ENCODE measurements around the gene C1D. TPM values are rescaled to one million over a fixed set of nuclear protein-coding genes. Genes with fewer than 3 reads are reported as not detected.

Gene C1D
- total RNA-seq, 1 donor from 2014 or later: 66.6 TPM

- Histone ChIP-seq H3K27me3 (no peaks in the 10 kb centered on the region), H3K4me2 (no peak overlapping the region), H3K36me3 (no peaks in the 10 kb centered on the region), H3K79me2 (ENCODE audit: low read depth) (no peaks in the 10 kb centered on the region), H3K4me3 (no peak overlapping the region), H3K9me3 (ENCODE audit: low read depth) (no peaks in the 10 kb centered on the region), H3K9ac (no peak overlapping the region), H3F3A (ENCODE audit: low read depth) (no peaks in the 10 kb centered on the region), H2AFZ (replicated peaks) (no peak overlapping the region), H4K20me1 (ENCODE audit: low read depth) (no peaks in the 10 kb centered on the region), H3K27ac (no peak overlapping the region), H3K4me1 (no peaks in the 10 kb centered on the region)
- Mint-ChIP-seq H3K27ac (no peak overlapping the region), H3K4me1 (no peaks in the 10 kb centered on the region), H3K4me3 (no peak overlapping the region), H3K36me3 (no peaks in the 10 kb centered on the region), H3K27me3 (ENCODE audit: insufficient read depth, low read depth) (peaks cover 4% of the 10 kb centered on the region), H3K9me3 (peaks cover 10% of the 10 kb centered on the region)
- no peak for TF ChIP-seq EZH2phosphoT487 (IDR thresholded peaks at IDR 0.05)
- no peak for TF ChIP-seq CTCF (IDR thresholded peaks at IDR 0.05)
- no peak for TF ChIP-seq EZH2 (IDR thresholded peaks at IDR 0.05)
- DNase-seq (ENCODE audit: low spot score): no peak
Observed at GRCh38 chr2:68000170-68000825, 62.5 kb downstream of the C1D start.

- Histone ChIP-seq H3K4me1 (no peaks in the 10 kb centered on the region), H3K36me3 (no peaks in the 10 kb centered on the region), H3K9me3 (ENCODE audit: low read depth) (no peaks in the 10 kb centered on the region), H3K9ac (no peak overlapping the region), H3F3A (ENCODE audit: low read depth) (no peaks in the 10 kb centered on the region), H3K4me2 (no peak overlapping the region), H3K4me3 (no peak overlapping the region), H3K79me2 (ENCODE audit: low read depth) (no peaks in the 10 kb centered on the region), H2AFZ (replicated peaks) (no peak overlapping the region), H3K27ac (no peak overlapping the region), H4K20me1 (ENCODE audit: low read depth) (no peaks in the 10 kb centered on the region), H3K27me3 (no peaks in the 10 kb centered on the region)
- Mint-ChIP-seq H3K4me1 (peaks cover 2% of the 10 kb centered on the region), H3K36me3 (peaks cover under 1% of the 10 kb centered on the region), H3K27me3 (ENCODE audit: insufficient read depth, low read depth) (peaks cover 4% of the 10 kb centered on the region), H3K9me3 (peaks cover 8% of the 10 kb centered on the region), H3K4me3 (no peak overlapping the region), H3K27ac (no peak overlapping the region)
- DNase-seq (ENCODE audit: low spot score): no peak
- TF ChIP-seq CTCF (IDR thresholded peaks at IDR 0.05) (no peak), EZH2 (IDR thresholded peaks at IDR 0.05) (no peak), EZH2phosphoT487 (IDR thresholded peaks at IDR 0.05) (no peak)
Observed at GRCh38 chr2:67999332-67999731, 63.5 kb downstream of the C1D start.

GRCh38 chr2:67997903-67998302, 64.9 kb downstream of the C1D start:
- peaks cover 2% of the 10 kb centered on the region for H3K4me1 Mint-ChIP-seq
- no peak for DNase-seq (ENCODE audit: low spot score)
- H3K27me3 ChIP-seq: no peaks in the 10 kb centered on the region
- no peak overlapping the region for H3K4me3 Mint-ChIP-seq
- no peak overlapping the region for H2AFZ ChIP-seq (replicated peaks)
- H3K9me3 ChIP-seq (ENCODE audit: low read depth): no peaks in the 10 kb centered on the region
- no peak overlapping the region for H3K27ac ChIP-seq
- H3K4me3 ChIP-seq: no peak overlapping the region
- H3K4me2 ChIP-seq: no peak overlapping the region
- H3K9me3 Mint-ChIP-seq: peaks cover 19% of the 10 kb centered on the region
- peaks cover 4% of the 10 kb centered on the region for H3K27me3 Mint-ChIP-seq (ENCODE audit: insufficient read depth, low read depth)
- H3K27ac Mint-ChIP-seq: no peak overlapping the region
- H3F3A ChIP-seq (ENCODE audit: low read depth): no peaks in the 10 kb centered on the region
- H3K36me3 ChIP-seq: no peaks in the 10 kb centered on the region
- no peaks in the 10 kb centered on the region for H3K79me2 ChIP-seq (ENCODE audit: low read depth)
- TF ChIP-seq CTCF (IDR thresholded peaks at IDR 0.05) (no peak), EZH2phosphoT487 (IDR thresholded peaks at IDR 0.05) (no peak), EZH2 (IDR thresholded peaks at IDR 0.05) (no peak)
- H3K36me3 Mint-ChIP-seq: peaks cover 1% of the 10 kb centered on the region
- H3K9ac ChIP-seq: no peak overlapping the region
- H3K4me1 ChIP-seq: no peaks in the 10 kb centered on the region
- no peaks in the 10 kb centered on the region for H4K20me1 ChIP-seq (ENCODE audit: low read depth)

Data from neural progenitor cell (in vitro differentiated cells).